ENCODE measurements around the gene RIN3. TPM values are rescaled to one million over a fixed set of nuclear protein-coding genes. Genes with fewer than 3 reads are reported as not detected.
A peak's percentile ranks its signal among the peaks of the same experiment; 100 is the strongest.

The RIN3 gene
- total RNA-seq, 1 donor from 2014 or later = 28.0 TPM

- Histone ChIP-seq H2AFZ (ENCODE audit: low read depth, low read length) (no peak overlapping the region), H4K20me1 (ENCODE audit: insufficient read depth, low read length) (no peaks in the 10 kb centered on the region), H3K9ac (ENCODE audit: low read length) (no peak overlapping the region), H3K4me3 (ENCODE audit: insufficient read depth, low read depth, low read length) (no peak overlapping the region), H3K27ac (ENCODE audit: low read depth, low read length) (no peak overlapping the region), H3K79me2 (ENCODE audit: insufficient read depth, low read length) (no peaks in the 10 kb centered on the region), H3K36me3 (ENCODE audit: insufficient read depth, low read length) (no peaks in the 10 kb centered on the region), H3K9me3 (ENCODE audit: insufficient read depth, low read depth, low read length) (no peaks in the 10 kb centered on the region), H3K4me2 (ENCODE audit: low read length) (no peak overlapping the region), H3K4me1 (ENCODE audit: insufficient read depth, low read length) (peaks cover 8% of the 10 kb centered on the region), H3K27me3 (ENCODE audit: insufficient read depth, low read length) (no peaks in the 10 kb centered on the region)
- Mint-ChIP-seq H3K4me3 (ENCODE audit: unreplicated experiment) (no peak overlapping the region), H3K9me3 (ENCODE audit: unreplicated experiment) (no peaks in the 10 kb centered on the region), H3K27me3 (ENCODE audit: low read depth, unreplicated experiment) (no peaks in the 10 kb centered on the region), H3K36me3 (ENCODE audit: low read depth, unreplicated experiment) (peaks cover 21% of the 10 kb centered on the region), H3K27ac (ENCODE audit: unreplicated experiment) (no peak overlapping the region), H3K4me1 (ENCODE audit: low read depth, unreplicated experiment) (peaks cover 2% of the 10 kb centered on the region)
- DNase-seq (ENCODE audit: low read depth) (no peak), FAIRE-seq (no peak)
- TF ChIP-seq CTCF (IDR thresholded peaks at IDR 0.05; ENCODE audit: insufficient read depth, low read depth, low read length) = no peak
- TF ChIP-seq EZH2 (IDR thresholded peaks at IDR 0.05; ENCODE audit: insufficient read depth, low read length) = no peak
These were observed 162.4 kb downstream of the RIN3 start for GRCh38 chr14:92675976-92676375.

GRCh38 chr14:92676403-92677086 lies 163.0 kb downstream of the RIN3 start:
- FAIRE-seq = no peak
- Mint-ChIP-seq H3K4me1 (ENCODE audit: low read depth, unreplicated experiment) (peaks cover 4% of the 10 kb centered on the region), H3K27ac (ENCODE audit: unreplicated experiment) (no peak overlapping the region), H3K4me3 (ENCODE audit: unreplicated experiment) (no peak overlapping the region), H3K9me3 (ENCODE audit: unreplicated experiment) (no peaks in the 10 kb centered on the region), H3K36me3 (ENCODE audit: low read depth, unreplicated experiment) (peaks cover 19% of the 10 kb centered on the region), H3K27me3 (ENCODE audit: low read depth, unreplicated experiment) (no peaks in the 10 kb centered on the region)
- no peak for DNase-seq (ENCODE audit: low read depth)
- H3K9me3 ChIP-seq (ENCODE audit: insufficient read depth, low read depth, low read length) = no peaks in the 10 kb centered on the region
- H3K36me3 ChIP-seq (ENCODE audit: insufficient read depth, low read length) = no peaks in the 10 kb centered on the region
- no peaks in the 10 kb centered on the region for H4K20me1 ChIP-seq (ENCODE audit: insufficient read depth, low read length)
- H3K79me2 ChIP-seq (ENCODE audit: insufficient read depth, low read length) = no peaks in the 10 kb centered on the region
- TF ChIP-seq CTCF (IDR thresholded peaks at IDR 0.05; ENCODE audit: insufficient read depth, low read depth, low read length) = no peak
- no peak for TF ChIP-seq EZH2 (IDR thresholded peaks at IDR 0.05; ENCODE audit: insufficient read depth, low read length)
- peaks cover 6% of the 10 kb centered on the region for H3K4me1 ChIP-seq (ENCODE audit: insufficient read depth, low read length)
- no peak overlapping the region for H3K9ac ChIP-seq (ENCODE audit: low read length)
- H3K27me3 ChIP-seq (ENCODE audit: insufficient read depth, low read length) = no peaks in the 10 kb centered on the region
- H3K27ac ChIP-seq (ENCODE audit: low read depth, low read length) = no peak overlapping the region
- no peak overlapping the region for H2AFZ ChIP-seq (ENCODE audit: low read depth, low read length)
- H3K4me2 ChIP-seq (ENCODE audit: low read length) = no peak overlapping the region
- no peak overlapping the region for H3K4me3 ChIP-seq (ENCODE audit: insufficient read depth, low read depth, low read length)

GRCh38 chr14:92677087-92677668 lies 163.6 kb downstream of the RIN3 start:
- no peaks in the 10 kb centered on the region for H3K27me3 Mint-ChIP-seq (ENCODE audit: low read depth, unreplicated experiment)
- no peaks in the 10 kb centered on the region for H3K27me3 ChIP-seq (ENCODE audit: insufficient read depth, low read length)
- TF ChIP-seq EZH2 (IDR thresholded peaks at IDR 0.05; ENCODE audit: insufficient read depth, low read length) (no peak), CTCF (IDR thresholded peaks at IDR 0.05; ENCODE audit: insufficient read depth, low read depth, low read length) (no peak)

More at GRCh38 chr14:92677087-92677668, 163.6 kb downstream of the RIN3 start:
- H3K27ac Mint-ChIP-seq (ENCODE audit: unreplicated experiment) = no peak overlapping the region
- H3K4me1 ChIP-seq (ENCODE audit: insufficient read depth, low read length) = peaks cover 6% of the 10 kb centered on the region
- H3K4me1 Mint-ChIP-seq (ENCODE audit: low read depth, unreplicated experiment) = peaks cover 4% of the 10 kb centered on the region
- H3K36me3 Mint-ChIP-seq (ENCODE audit: low read depth, unreplicated experiment) = peaks cover 21% of the 10 kb centered on the region
- no peak overlapping the region for H2AFZ ChIP-seq (ENCODE audit: low read depth, low read length)
- no peak overlapping the region for H3K9ac ChIP-seq (ENCODE audit: low read length)
- no peak for DNase-seq (ENCODE audit: low read depth)
- no peak for FAIRE-seq
- H4K20me1 ChIP-seq (ENCODE audit: insufficient read depth, low read length) = no peaks in the 10 kb centered on the region
- no peaks in the 10 kb centered on the region for H3K9me3 Mint-ChIP-seq (ENCODE audit: unreplicated experiment)
- no peaks in the 10 kb centered on the region for H3K79me2 ChIP-seq (ENCODE audit: insufficient read depth, low read length)
- H3K4me2 ChIP-seq (ENCODE audit: low read length) = peak overlapping the region; percentile 22
- no peak overlapping the region for H3K27ac ChIP-seq (ENCODE audit: low read depth, low read length)
- H3K4me3 ChIP-seq (ENCODE audit: insufficient read depth, low read depth, low read length) = no peak overlapping the region
- no peaks in the 10 kb centered on the region for H3K9me3 ChIP-seq (ENCODE audit: insufficient read depth, low read depth, low read length)
- H3K36me3 ChIP-seq (ENCODE audit: insufficient read depth, low read length) = no peaks in the 10 kb centered on the region
- H3K4me3 Mint-ChIP-seq (ENCODE audit: unreplicated experiment) = no peak overlapping the region

All from astrocyte (in vitro differentiated cells and primary cell).